ENCODE measurements around the gene EIF4G3.

- no peak for TF ChIP-seq CTCF (IDR thresholded peaks at IDR 0.05)
- no peak for TF ChIP-seq POLR2A (IDR thresholded peaks at IDR 0.05)
Observed at GRCh38 chr1:20775700-20776099, 401.0 kb downstream of the EIF4G3 start.

Measured in esophagus squamous epithelium (tissue), 4 donors.